Measurements from ENCODE around the gene TBPL2. TPM values are rescaled to one million over a fixed set of nuclear protein-coding genes. Genes with fewer than 3 reads are reported as not detected.
A peak's percentile ranks its signal among the peaks of the same experiment; 100 is the strongest.

Gene TBPL2
- total RNA-seq, 1 donor from 2014 or later = not detected

DNA sequence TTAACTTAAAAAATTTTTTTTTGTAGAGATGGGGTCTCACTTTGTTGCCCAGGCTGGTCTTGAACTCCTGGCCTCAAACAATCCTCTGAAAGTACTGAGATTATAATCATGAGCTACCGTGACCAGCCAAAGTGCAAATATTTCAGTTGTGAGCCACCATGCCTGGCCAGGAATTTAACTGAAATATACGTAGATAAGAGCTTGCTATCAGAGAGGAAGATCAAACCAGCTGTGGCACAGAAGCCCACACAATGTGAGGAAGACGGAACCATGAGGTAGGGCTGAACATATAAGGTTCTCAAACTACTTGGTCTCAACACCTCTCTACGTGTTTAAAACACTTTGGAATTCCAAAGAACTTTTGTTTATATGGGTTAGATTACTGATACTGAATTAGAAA is 57.9 kb downstream of the TBPL2 start:
- no peak for TF ChIP-seq CTCF (conservative IDR thresholded peaks at IDR 0.05; ENCODE audit: low read depth, low read length)
- no peak overlapping the region for H3K4me3 ChIP-seq (ENCODE audit: low read depth, low read length)
- DNase-seq (ENCODE audit: low read depth) = no peak

DNA sequence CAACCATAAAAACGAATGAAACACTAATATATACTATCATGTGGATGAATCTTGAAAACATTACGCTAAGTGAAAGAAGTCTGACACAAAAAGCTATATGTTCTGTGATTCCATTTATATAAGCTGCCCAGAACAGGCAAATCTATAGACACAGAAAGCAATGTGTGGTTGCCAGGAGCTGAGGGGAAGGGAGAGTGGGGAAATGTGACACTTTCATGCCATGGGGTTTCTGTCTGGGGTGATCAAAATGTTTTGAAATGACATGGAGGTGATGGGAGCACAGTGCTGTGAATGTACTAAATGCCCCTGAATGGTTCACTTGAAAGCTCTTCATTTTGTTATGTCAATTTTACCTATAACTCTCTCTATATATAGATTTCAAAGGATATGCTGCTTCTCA is 58.9 kb downstream of the TBPL2 start:
- TF ChIP-seq CTCF (conservative IDR thresholded peaks at IDR 0.05; ENCODE audit: low read depth, low read length) = no peak
- no peak for DNase-seq (ENCODE audit: low read depth)
- H3K4me3 ChIP-seq (ENCODE audit: low read depth, low read length) = no peak overlapping the region

GRCh38 chr14:55381040-55381439 is 59.4 kb downstream of the TBPL2 start:
- DNase-seq (ENCODE audit: low read depth) = no peak
- no peak overlapping the region for H3K4me3 ChIP-seq (ENCODE audit: low read depth, low read length)
- no peak for TF ChIP-seq CTCF (conservative IDR thresholded peaks at IDR 0.05; ENCODE audit: low read depth, low read length)

DNA sequence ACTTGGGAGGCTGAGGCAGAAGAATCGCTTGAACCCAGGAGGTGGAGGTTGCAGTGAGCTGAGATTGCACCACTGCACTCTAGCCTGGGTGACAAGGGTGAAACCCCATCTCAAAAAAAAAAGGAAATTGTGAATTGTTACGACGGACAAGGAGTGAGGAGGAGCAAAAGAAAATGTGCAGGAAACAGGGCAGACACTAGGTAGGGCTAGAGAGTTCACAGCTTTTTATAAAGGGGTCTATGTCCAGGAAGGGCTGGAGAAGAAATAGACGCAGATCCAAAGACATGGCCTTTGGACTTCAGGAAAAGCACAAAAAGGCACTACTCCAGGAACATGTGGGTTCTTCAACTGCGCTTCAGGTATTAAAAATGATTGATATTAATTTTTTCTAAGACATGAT is 63.2 kb downstream of the TBPL2 start:
- no peak for DNase-seq (ENCODE audit: low read depth)
- TF ChIP-seq CTCF (conservative IDR thresholded peaks at IDR 0.05; ENCODE audit: low read depth, low read length) = peak; percentile 15
- H3K4me3 ChIP-seq (ENCODE audit: low read depth, low read length) = no peak overlapping the region

- TF ChIP-seq CTCF (conservative IDR thresholded peaks at IDR 0.05; ENCODE audit: low read depth, low read length) = no peak
- no peak for DNase-seq (ENCODE audit: low read depth)
- no peak overlapping the region for H3K4me3 ChIP-seq (ENCODE audit: low read depth, low read length)
Measured at GRCh38 chr14:55374771-55375170, 65.6 kb downstream of the TBPL2 start.

GRCh38 chr14:55373784-55374705 is 66.4 kb downstream of the TBPL2 start:
- no peak overlapping the region for H3K4me3 ChIP-seq (ENCODE audit: low read depth, low read length)
- no peak for TF ChIP-seq CTCF (conservative IDR thresholded peaks at IDR 0.05; ENCODE audit: low read depth, low read length)
- peak; percentile 20 for DNase-seq (ENCODE audit: low read depth)

- H3K4me3 ChIP-seq (ENCODE audit: low read depth, low read length) = no peak overlapping the region
- no peak for TF ChIP-seq CTCF (conservative IDR thresholded peaks at IDR 0.05; ENCODE audit: low read depth, low read length)
- no peak for DNase-seq (ENCODE audit: low read depth)
Measured at GRCh38 chr14:55372825-55373224, 67.6 kb downstream of the TBPL2 start.

Data from epithelial cell of proximal tubule (primary cell).